Psoas muscle (tissue), 8 donors: ENCODE data around the gene EVL. TPM values are rescaled to one million over a fixed set of nuclear protein-coding genes. Genes with fewer than 3 reads are reported as not detected.
A peak's percentile ranks its signal among the peaks of the same experiment; 100 is the strongest.
"Not testable (repeated sequence)": the region's sequence is repeated elsewhere in the genome, so short reads cannot be mapped to it uniquely, and the experiment has no call there.

Source experiments
- ATAC-seq, 4 donors: fragments of 200-7000 bp; cut with Tn5 transposase; one replicate each; pipeline ENCODE4 v1.9.1; 2020; ENCODE audit warnings: moderate library complexity in 3 of 4, mild to moderate bottlenecking in 2 of 4
- DNase-seq, 2 donors: peaks; one replicate each; pipeline ENCODE4 v3.0.0-alpha.2; 2020
- H3K27ac ChIP-seq: fragments of 200-600 bp; one replicate; pipeline ENCODE4 v1.8.0; 2022
- H3K27me3 ChIP-seq, 3 donors: fragments of 200-600 bp in 1 of 3; one replicate each; pipeline versions ENCODE4 v1.6.1 to v1.8.0; 2013 to 2022; ENCODE audit warnings: low read length in 2 of 3, mild to moderate bottlenecking in 2 of 3, moderate library complexity in 1 of 3; ENCODE audit not compliant: insufficient read depth in 3 of 3
- H3K36me3 ChIP-seq, 2 donors: fragments of 200-600 bp in 1 of 2; one replicate each; pipeline versions ENCODE4 v1.6.1 to v1.8.0; 2013 to 2022; ENCODE audit warnings: low read depth in 1 of 2, mild to moderate bottlenecking in 1 of 2, moderate library complexity in 1 of 2; ENCODE audit not compliant: insufficient read depth in 1 of 2
- H3K4me1 ChIP-seq: fragments of 200-600 bp; one replicate; pipeline ENCODE4 v1.8.0; 2022
- H3K4me3 ChIP-seq: fragments of 200-600 bp; one replicate; pipeline ENCODE4 v1.8.0; 2022; ENCODE audit warnings: mild to moderate bottlenecking
- H3K9me3 ChIP-seq: fragments of 200-600 bp; one replicate; pipeline ENCODE4 v1.8.0; 2022
- WGBS, 3 donors: extraction: QIAGEN DNeasy Blood & Tissue Kit; methylation state at CpG; one replicate each; pipeline versions ENCODE4 v1.1.6 to v1.1.7; 2013; 5-methylcytosine and 5-hydroxymethylcytosine counted together
- intact Hi-C, 2 donors: fragments of 100-400 bp; cut with DNase I; formaldehyde crosslinking; loops; one replicate each; pipeline versions ENCODE4 v1.11.0 to v1.14.2; 2022
- polyA plus RNA-seq, 3 donors: library from polyadenylated mRNA; stranded (reverse); fragments of 200-250 nt; gene quantifications; one replicate each; pipeline ENCODE4 v1.2.3, GENCODE V29; 2013
- total RNA-seq, 4 donors: library from RNA; stranded (reverse); fragmentation: NEBNext Ultra II Directional in 2 of 4; extraction: Animal tissue kit (Norgen Biotek cat#: 25700) in 2 of 4; gene quantifications; one replicate each; pipeline versions ENCODE4 v1.2.1 to v1.2.4, GENCODE V29; 2021 to 2023
- TF ChIP-seq, protein P1 (sequence below): fragments of 200-600 bp; IDR thresholded peaks from one replicate; pipeline ENCODE4 v1.8.0; 2022; ENCODE audit warnings: antibody characterized with exemption
- donor health status: healthy with polysubstance abuse.
- donor health status: DM: no; HTN: no; CAD: no; lungs with moderate emphysema.
- donor health status: Bipolar disorder and iron deficiency.
- donor health status: healthy.
- donor health status: DM: yes; HTN: yes; CAD: no.
- donor health status: DM: no; HTN: no; CAD: no.
- donor health status: DM: no; HTN: no; CAD: no.
- donor health status: DM: yes; HTN: yes; CAD: no.

EVL gene
- total and polyA plus RNA-seq, 7 donors = 9.6 to 30.4 (median 17.1) TPM

- ATAC-seq (no peak), DNase-seq (no peak)
- Histone ChIP-seq H3K4me1 (peaks cover 13% of the 10 kb centered on the region), H3K27ac (no peak overlapping the region), H3K4me3 (no peak overlapping the region), H3K9me3 (no peaks in the 10 kb centered on the region), H3K36me3 (no peaks in the 10 kb centered on the region), H3K27me3 (no peaks in the 10 kb centered on the region)
- intact Hi-C loops = no loop called here
- WGBS, 3 donors = 96 to 99% (median 97%) methylated on average over 4 of the region's 4 CpGs
- TF ChIP-seq, protein P1, sequence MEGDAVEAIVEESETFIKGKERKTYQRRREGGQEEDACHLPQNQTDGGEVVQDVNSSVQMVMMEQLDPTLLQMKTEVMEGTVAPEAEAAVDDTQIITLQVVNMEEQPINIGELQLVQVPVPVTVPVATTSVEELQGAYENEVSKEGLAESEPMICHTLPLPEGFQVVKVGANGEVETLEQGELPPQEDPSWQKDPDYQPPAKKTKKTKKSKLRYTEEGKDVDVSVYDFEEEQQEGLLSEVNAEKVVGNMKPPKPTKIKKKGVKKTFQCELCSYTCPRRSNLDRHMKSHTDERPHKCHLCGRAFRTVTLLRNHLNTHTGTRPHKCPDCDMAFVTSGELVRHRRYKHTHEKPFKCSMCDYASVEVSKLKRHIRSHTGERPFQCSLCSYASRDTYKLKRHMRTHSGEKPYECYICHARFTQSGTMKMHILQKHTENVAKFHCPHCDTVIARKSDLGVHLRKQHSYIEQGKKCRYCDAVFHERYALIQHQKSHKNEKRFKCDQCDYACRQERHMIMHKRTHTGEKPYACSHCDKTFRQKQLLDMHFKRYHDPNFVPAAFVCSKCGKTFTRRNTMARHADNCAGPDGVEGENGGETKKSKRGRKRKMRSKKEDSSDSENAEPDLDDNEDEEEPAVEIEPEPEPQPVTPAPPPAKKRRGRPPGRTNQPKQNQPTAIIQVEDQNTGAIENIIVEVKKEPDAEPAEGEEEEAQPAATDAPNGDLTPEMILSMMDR = no peak
These were observed 37.3 kb upstream of the EVL start for GRCh38 chr14:100027771-100028490.

DNA sequence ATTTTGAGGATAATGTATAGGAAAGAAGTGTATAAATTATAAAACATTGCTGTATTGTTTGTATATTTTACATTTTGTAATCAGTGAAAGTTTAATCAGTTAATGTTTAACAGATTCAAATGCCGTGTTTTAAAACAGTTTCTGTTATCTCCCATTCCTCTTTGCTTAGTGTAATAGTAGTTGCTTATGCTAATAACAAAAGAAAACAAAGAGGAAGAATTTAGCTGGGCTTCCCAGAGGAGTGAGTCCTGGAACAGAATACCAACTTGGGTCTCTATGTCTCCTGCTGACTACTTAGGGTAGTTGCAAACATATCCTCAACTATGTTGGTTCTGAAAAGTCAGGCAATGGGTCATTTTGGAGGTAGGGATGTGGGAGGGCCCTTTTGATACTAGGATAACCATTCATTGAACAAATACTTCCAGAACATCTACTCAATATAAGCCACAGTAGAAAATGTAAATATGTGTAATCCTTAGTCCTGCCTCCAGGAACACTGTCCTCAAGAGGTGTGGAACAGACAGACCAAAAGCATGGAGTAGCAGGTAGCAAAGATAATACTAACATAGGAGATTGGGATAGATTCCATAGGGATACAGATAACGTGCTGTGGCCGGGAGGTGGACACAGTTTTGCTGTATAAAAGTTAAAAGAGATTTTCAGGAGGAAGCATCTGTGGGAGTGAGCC, 36.1 kb upstream of the EVL start:
- intact Hi-C loops = no loop called here

GRCh38 chr14:100030006-100030405, 35.2 kb upstream of the EVL start:
- H3K4me3 ChIP-seq, DNase-seq, H3K9me3 ChIP-seq, H3K27ac ChIP-seq, H3K36me3 ChIP-seq, ATAC-seq, intact Hi-C loops, H3K27me3 ChIP-seq: not testable (repeated sequence)
- H3K4me1 ChIP-seq = peaks cover 10% of the 10 kb centered on the region
- 80 to 90% (median 82%) methylated on average over 13 of the region's 13 CpGs for WGBS, 3 donors

More for the DNA sequence above, 36.1 kb upstream of the EVL start:
- 95 to 96% (median 96%) methylated on average over 3 of the region's 3 CpGs for WGBS, 3 donors
- H3K27ac ChIP-seq = no peak overlapping the region
- no peaks in the 10 kb centered on the region for H3K9me3 ChIP-seq
- peaks cover 13% of the 10 kb centered on the region for H3K4me1 ChIP-seq
- DNase-seq = no peak
- no peaks in the 10 kb centered on the region for H3K36me3 ChIP-seq
- peaks cover 0 to 2% (median 0%) of the 10 kb centered on the region in 3 donors for H3K27me3 ChIP-seq
- no peak overlapping the region for H3K4me3 ChIP-seq
- TF ChIP-seq, protein P1 = no peak
- no peak for ATAC-seq

DNA sequence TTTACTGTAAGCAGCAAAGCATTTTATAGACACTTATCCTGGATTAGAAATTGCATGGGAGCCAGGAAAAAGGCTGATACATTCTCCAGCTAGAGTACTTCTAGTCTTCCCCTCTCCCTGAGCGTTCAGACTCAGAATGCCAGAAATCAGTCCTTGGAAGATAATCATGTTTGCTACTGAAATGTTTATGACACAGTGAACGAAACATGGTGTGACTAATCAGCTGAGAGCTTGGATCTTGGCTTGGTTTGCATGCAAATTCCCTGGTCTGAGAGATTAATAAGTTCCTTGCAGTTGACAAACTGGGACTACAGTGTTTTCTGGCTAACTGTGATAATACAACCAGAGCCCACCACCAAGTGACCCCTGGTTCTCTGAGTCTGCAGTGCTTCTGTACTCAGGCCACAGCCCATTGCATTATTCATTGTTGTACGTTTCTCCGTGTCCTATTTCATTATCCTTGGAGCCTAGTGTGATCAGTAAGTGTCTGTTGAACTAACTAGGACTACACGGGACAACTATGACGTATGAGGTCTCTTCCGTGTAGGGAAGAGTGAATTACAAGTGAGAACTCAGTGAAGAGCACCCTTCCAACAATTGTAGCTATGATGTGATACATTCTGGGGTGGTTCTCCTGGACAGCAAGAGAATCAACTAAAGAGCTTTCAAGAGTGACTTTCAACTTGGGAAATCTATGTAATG, 34.6 kb upstream of the EVL start:
- Histone ChIP-seq H3K4me1 (peaks cover 7% of the 10 kb centered on the region), H3K9me3 (no peaks in the 10 kb centered on the region), H3K27ac (peak overlapping the region; percentile 4), H3K36me3 (no peaks in the 10 kb centered on the region), H3K27me3 (peaks cover 0 to 2% (median 0%) of the 10 kb centered on the region in 3 donors), H3K4me3 (no peak overlapping the region)
- intact Hi-C loops = no loop called here
- TF ChIP-seq, protein P1 = no peak
- DNase-seq (no peak), ATAC-seq (peak in 3 of 4 donors; percentile 28 to 41 (median 38))
- WGBS, 3 donors = 61 to 68% (median 62%) methylated on average over 7 of the region's 7 CpGs
